Esophagus squamous epithelium (tissue), 4 donors: ENCODE measurements around the gene PDHB.

Source experiments
- POLR2A ChIP-seq, 4 donors: fragments of 450-650 bp; IDR thresholded peaks; one replicate each; pipeline ENCODE4 v1.6.1; 2017; ENCODE audit warnings: antibody characterized with exemption in 4 of 4, mild to moderate bottlenecking in 4 of 4, moderate library complexity in 3 of 4
- TF ChIP-seq, protein P1 (sequence below), 6 experiments: fragments of 450-650 bp in 4 of 6; fragments of 200-600 bp in 2 of 6; sonication (generic) in 2 of 6; IDR thresholded peaks; one replicate each; pipeline ENCODE4 v1.5.1; 2016 to 2019; ENCODE audit warnings: antibody characterized with exemption in 6 of 6, mild to moderate bottlenecking in 4 of 6, moderate library complexity in 4 of 6

DNA sequence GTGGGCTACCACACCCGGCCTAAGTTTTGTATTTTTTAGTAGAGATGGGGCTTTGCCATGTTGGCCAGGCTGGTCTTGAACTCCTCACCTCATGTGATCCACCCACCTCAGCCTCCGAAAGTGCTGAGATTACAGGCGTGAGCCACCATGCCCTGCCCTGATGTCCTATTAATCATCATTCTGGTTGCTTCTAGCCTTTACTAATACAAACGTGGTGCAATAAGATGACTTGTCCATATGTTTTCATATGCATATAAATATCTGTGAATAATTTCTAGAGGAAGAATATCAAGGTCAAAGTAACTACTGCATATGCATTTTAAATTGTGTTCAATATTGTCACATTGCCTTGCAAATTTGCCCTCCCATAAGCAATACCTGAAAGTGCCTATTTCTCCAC, 25.5 kb upstream of the PDHB start:
- TF ChIP-seq, protein P1, sequence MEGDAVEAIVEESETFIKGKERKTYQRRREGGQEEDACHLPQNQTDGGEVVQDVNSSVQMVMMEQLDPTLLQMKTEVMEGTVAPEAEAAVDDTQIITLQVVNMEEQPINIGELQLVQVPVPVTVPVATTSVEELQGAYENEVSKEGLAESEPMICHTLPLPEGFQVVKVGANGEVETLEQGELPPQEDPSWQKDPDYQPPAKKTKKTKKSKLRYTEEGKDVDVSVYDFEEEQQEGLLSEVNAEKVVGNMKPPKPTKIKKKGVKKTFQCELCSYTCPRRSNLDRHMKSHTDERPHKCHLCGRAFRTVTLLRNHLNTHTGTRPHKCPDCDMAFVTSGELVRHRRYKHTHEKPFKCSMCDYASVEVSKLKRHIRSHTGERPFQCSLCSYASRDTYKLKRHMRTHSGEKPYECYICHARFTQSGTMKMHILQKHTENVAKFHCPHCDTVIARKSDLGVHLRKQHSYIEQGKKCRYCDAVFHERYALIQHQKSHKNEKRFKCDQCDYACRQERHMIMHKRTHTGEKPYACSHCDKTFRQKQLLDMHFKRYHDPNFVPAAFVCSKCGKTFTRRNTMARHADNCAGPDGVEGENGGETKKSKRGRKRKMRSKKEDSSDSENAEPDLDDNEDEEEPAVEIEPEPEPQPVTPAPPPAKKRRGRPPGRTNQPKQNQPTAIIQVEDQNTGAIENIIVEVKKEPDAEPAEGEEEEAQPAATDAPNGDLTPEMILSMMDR (IDR thresholded peaks at IDR 0.05) = no peak
- TF ChIP-seq POLR2A (IDR thresholded peaks at IDR 0.05) = no peak
